ENCODE results near the gene CLRN2.

DNA sequence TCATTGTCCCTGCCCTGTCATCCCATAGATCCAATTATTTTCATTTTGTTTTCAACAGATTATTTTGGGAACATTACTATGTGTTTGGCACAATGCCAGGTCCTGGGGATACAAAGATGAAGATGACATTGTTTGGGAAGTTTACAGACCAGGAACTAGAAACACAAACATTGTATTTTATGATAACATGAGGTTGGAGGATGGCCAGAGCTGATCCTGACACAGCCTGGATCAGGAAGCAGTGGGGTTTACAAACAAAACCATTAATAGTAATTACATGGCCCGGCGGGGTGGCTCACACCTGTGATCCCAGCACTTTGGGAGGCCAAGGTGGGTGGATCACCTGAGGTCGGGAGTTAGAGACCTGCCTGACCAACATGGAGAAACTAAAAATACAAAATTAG lies 29.9 kb downstream of the CLRN2 start:
- TF ChIP-seq, protein P1, sequence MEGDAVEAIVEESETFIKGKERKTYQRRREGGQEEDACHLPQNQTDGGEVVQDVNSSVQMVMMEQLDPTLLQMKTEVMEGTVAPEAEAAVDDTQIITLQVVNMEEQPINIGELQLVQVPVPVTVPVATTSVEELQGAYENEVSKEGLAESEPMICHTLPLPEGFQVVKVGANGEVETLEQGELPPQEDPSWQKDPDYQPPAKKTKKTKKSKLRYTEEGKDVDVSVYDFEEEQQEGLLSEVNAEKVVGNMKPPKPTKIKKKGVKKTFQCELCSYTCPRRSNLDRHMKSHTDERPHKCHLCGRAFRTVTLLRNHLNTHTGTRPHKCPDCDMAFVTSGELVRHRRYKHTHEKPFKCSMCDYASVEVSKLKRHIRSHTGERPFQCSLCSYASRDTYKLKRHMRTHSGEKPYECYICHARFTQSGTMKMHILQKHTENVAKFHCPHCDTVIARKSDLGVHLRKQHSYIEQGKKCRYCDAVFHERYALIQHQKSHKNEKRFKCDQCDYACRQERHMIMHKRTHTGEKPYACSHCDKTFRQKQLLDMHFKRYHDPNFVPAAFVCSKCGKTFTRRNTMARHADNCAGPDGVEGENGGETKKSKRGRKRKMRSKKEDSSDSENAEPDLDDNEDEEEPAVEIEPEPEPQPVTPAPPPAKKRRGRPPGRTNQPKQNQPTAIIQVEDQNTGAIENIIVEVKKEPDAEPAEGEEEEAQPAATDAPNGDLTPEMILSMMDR (IDR thresholded peaks at IDR 0.05) = no peak
- no peak for TF ChIP-seq POLR2A (IDR thresholded peaks at IDR 0.05)
